Activated naive CD4-positive, alpha-beta T cell (primary cell): ENCODE data around the gene CCDC122.

Source experiments
- DNase-seq, 4 experiments: peaks; one replicate each; lab custom pipeline; 2025; lab: John Stamatoyannopoulos, UW

CCDC122 gene

GRCh38 chr13:43878892-43879754 is at the start of gene CCDC122:
Gene CCDC122 (minus strand): TSS chr13:43879740. CDS start chr13:43869376, 10,364 bp downstream.
- peak; percentile 32 to 53 (median 49) for DNase-seq

GRCh38 chr13:43924549-43925245 is 45.2 kb upstream of the CCDC122 start:
- DNase-seq, result no peak

- no peak for DNase-seq
Observed at GRCh38 chr13:43920965-43921674, 41.6 kb upstream of the CCDC122 start.

- DNase-seq, result no peak
Observed at GRCh38 chr13:43918636-43919035, 39.1 kb upstream of the CCDC122 start.

GRCh38 chr13:43916828-43917227 is 37.3 kb upstream of the CCDC122 start:
- no peak for DNase-seq

- DNase-seq, result no peak
Observed at GRCh38 chr13:43915451-43915850, 35.9 kb upstream of the CCDC122 start.

GRCh38 chr13:43911871-43912270 is 32.3 kb upstream of the CCDC122 start:
- no peak for DNase-seq

GRCh38 chr13:43911278-43911677 is 31.7 kb upstream of the CCDC122 start:
- DNase-seq, result no peak

GRCh38 chr13:43910856-43911255 is 31.3 kb upstream of the CCDC122 start:
- DNase-seq, result no peak

GRCh38 chr13:43908156-43909126 is 28.9 kb upstream of the CCDC122 start:
- DNase-seq, result no peak

- no peak for DNase-seq
Observed at GRCh38 chr13:43905435-43906031, 26.0 kb upstream of the CCDC122 start.

GRCh38 chr13:43895940-43896339 is 16.4 kb upstream of the CCDC122 start:
- no peak for DNase-seq

- DNase-seq, result no peak
Observed at GRCh38 chr13:43894438-43894837, 14.9 kb upstream of the CCDC122 start.

- no peak for DNase-seq
Observed at GRCh38 chr13:43884222-43884621, 4.7 kb upstream of the CCDC122 start.

GRCh38 chr13:43883631-43884030 is 4.1 kb upstream of the CCDC122 start:
- DNase-seq, result no peak

GRCh38 chr13:43881580-43881979 is 2.0 kb upstream of the CCDC122 start:
- no peak for DNase-seq

GRCh38 chr13:43880926-43881325 is 1.4 kb upstream of the CCDC122 start:
- no peak for DNase-seq

GRCh38 chr13:43880214-43880855 is 795 bp upstream of the CCDC122 start:
- no peak for DNase-seq

- DNase-seq, result peak in 2 of 4 experiments; percentile 20 to 53
Observed at GRCh38 chr13:43879755-43880181, 228 bp upstream of the CCDC122 start, which contains the start of gene LACC1. Gene LACC1 (plus strand): TSS chr13:43879904. CDS start chr13:43880986, 1,082 bp downstream.

GRCh38 chr13:43877766-43878165 is 1.8 kb downstream of the CCDC122 start:
- no peak for DNase-seq
